ENCODE data around the gene EVI5L. TPM values are rescaled to one million over a fixed set of nuclear protein-coding genes. Genes with fewer than 3 reads are reported as not detected.
"Not testable (repeated sequence)": the region's sequence is repeated elsewhere in the genome, so short reads cannot be mapped to it uniquely, and the experiment has no call there.

EVI5L gene
- total and polyA plus RNA-seq, 4 donors = 4.3 to 13.4 (median 12.5) TPM

DNA sequence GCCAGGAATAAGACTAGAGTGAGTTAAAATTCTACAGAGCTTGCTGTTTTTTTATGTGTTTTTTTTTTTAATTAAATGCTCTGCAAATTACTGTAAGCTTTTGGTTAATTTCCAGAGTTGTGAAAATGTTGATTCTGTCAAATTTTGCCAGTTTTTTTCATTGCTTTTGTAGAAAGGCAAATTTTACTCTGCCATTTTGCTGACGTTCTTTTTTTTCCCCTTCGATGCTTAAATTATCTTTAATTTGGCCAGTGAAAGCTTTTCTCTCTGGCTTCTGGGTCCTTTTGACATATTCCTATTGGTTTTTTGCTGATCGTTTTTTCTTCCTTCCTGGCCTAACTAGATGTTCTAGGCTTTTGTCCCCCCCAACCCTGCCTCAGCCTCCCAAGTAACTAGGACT is 23.8 kb upstream of the EVI5L start:
- H3K27me3 ChIP-seq (ENCODE audit: control insufficient read depth in 1 of 2, insufficient read depth in 2 of 2, low read length in 1 of 2) = no peaks in the 10 kb centered on the region
- ATAC-seq (ENCODE audit: low FRiP score) (no peak), DNase-seq (no peak)
- 63 to 65% methylated on average over 3 of the region's 3 CpGs for WGBS, 2 donors
- H3K36me3 ChIP-seq (ENCODE audit: control insufficient read depth in 1 of 2, insufficient read depth in 2 of 2, low read length in 1 of 2) = no peaks in the 10 kb centered on the region
- H3K27ac ChIP-seq (ENCODE audit: low read depth in 1 of 2, low read length in 2 of 2) = no peak overlapping the region
- H3K4me3 ChIP-seq (ENCODE audit: low read length in 2 of 2) = no peak overlapping the region
- peaks cover 3% of the 10 kb centered on the region for H3K9me3 ChIP-seq (ENCODE audit: control insufficient read depth, low read length)
- no peaks in the 10 kb centered on the region for H3K4me1 ChIP-seq (ENCODE audit: control insufficient read depth in 1 of 2, insufficient read depth in 2 of 2, low read length in 2 of 2)
- intact Hi-C loops (cut with DNase I) = loop anchor here in 1 of 2 donors (10.0 kb wide), 1 partner anchor 441 kb away; no protein-coding TSS in a partner anchor

DNA sequence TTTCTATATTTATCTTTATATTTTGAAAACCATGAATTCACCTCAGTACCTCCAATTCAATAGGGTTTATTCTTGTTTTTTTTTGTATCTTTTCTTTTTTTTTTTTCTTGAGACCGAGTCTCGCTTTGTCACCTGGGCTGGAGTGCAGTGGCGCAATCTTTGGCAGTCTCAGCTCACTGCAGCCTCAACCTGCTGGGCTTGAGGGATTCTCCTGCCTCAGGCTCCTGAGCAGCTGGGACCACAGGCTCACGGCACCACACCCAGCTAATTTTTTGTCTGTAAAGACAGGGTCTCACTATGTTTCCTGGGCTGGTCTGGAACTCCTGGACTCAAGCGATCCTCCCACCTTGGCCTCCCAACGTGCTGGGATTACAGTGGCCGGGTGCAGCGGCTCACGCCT is 23.1 kb upstream of the EVI5L start:
- DNase-seq (no peak), ATAC-seq (ENCODE audit: low FRiP score) (no peak)
- Histone ChIP-seq H3K27me3 (ENCODE audit: control insufficient read depth in 1 of 2, insufficient read depth in 2 of 2, low read length in 1 of 2) (no peaks in the 10 kb centered on the region), H3K4me3 (ENCODE audit: low read length in 2 of 2) (no peak overlapping the region), H3K4me1 (ENCODE audit: control insufficient read depth in 1 of 2, insufficient read depth in 2 of 2, low read length in 2 of 2) (no peaks in the 10 kb centered on the region), H3K27ac (ENCODE audit: low read depth in 1 of 2, low read length in 2 of 2) (no peak overlapping the region), H3K36me3 (ENCODE audit: control insufficient read depth in 1 of 2, insufficient read depth in 2 of 2, low read length in 1 of 2) (no peaks in the 10 kb centered on the region), H3K9me3 (ENCODE audit: control insufficient read depth, low read length) (peaks cover 5% of the 10 kb centered on the region)
- intact Hi-C loops (cut with DNase I) = loop anchor here in 1 of 2 donors (10.0 kb wide), 1 partner anchor 442 kb away; no protein-coding TSS in a partner anchor
- WGBS, 2 donors = 79 to 82% methylated on average over 9 of the region's 9 CpGs

DNA sequence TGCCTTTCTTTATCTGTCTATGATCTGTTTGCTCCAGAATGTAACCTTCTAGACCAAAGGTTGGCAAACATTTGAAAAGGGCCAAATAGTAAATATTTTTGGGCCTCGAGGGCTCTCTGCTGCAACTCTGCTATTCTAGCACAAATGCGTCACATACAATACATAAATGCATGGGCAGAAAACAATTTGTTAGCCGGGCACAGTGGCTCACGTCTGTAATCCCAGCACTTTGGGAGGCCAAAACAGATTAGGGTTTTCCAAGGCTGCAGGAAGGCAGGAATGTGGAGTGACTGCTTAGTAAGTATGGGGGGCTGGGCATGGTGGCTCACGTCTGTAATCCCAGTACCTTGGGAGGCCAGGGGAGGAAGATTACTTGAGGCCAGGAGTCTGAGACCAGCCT is 21.9 kb upstream of the EVI5L start:
- H3K27me3 ChIP-seq (ENCODE audit: control insufficient read depth in 1 of 2, insufficient read depth in 2 of 2, low read length in 1 of 2) = no peaks in the 10 kb centered on the region
- H3K36me3 ChIP-seq (ENCODE audit: control insufficient read depth in 1 of 2, insufficient read depth in 2 of 2, low read length in 1 of 2) = no peaks in the 10 kb centered on the region
- whole genome bisulfite sequencing, 2 donors = 51 to 57% methylated on average over 5 of the region's 5 CpGs
- ATAC-seq (ENCODE audit: low FRiP score) (no peak), DNase-seq (no peak)
- intact Hi-C loops (cut with DNase I) = loop anchor here in 1 of 2 donors (10.0 kb wide), 1 partner anchor 443 kb away; no protein-coding TSS in a partner anchor
- H3K27ac ChIP-seq (ENCODE audit: low read depth in 1 of 2, low read length in 2 of 2) = no peak overlapping the region
- no peak overlapping the region for H3K4me3 ChIP-seq (ENCODE audit: low read length in 2 of 2)
- H3K9me3 ChIP-seq (ENCODE audit: control insufficient read depth, low read length) = peaks cover 8% of the 10 kb centered on the region
- H3K4me1 ChIP-seq (ENCODE audit: control insufficient read depth in 1 of 2, insufficient read depth in 2 of 2, low read length in 2 of 2) = no peaks in the 10 kb centered on the region

DNA sequence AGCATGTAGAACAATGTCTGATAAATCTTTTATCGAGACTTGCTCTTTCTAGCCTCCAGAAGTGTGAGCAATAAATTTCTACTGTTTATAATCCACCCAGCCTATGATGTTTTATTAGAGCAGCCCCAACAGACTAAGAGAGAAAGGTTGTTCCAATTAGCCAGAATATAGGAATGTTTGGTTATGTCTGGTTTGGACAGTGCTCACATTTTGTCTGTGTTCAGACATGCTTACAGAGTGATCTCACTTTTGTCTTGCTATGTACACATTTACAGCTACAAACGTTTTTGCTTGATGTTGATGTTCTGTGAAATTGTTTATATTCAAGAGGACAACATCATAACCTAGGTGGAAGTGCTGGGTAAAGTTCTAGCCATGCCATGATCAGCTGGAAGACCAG is 18.0 kb upstream of the EVI5L start:
- Histone ChIP-seq H3K36me3 (ENCODE audit: control insufficient read depth in 1 of 2, insufficient read depth in 2 of 2, low read length in 1 of 2) (no peaks in the 10 kb centered on the region), H3K4me3 (ENCODE audit: low read length in 2 of 2) (no peak overlapping the region), H3K9me3 (ENCODE audit: control insufficient read depth, low read length) (peaks cover 8% of the 10 kb centered on the region), H3K4me1 (ENCODE audit: control insufficient read depth in 1 of 2, insufficient read depth in 2 of 2, low read length in 2 of 2) (no peaks in the 10 kb centered on the region), H3K27ac (ENCODE audit: low read depth in 1 of 2, low read length in 2 of 2) (no peak overlapping the region), H3K27me3 (ENCODE audit: control insufficient read depth in 1 of 2, insufficient read depth in 2 of 2, low read length in 1 of 2) (no peaks in the 10 kb centered on the region)
- DNase-seq (no peak), ATAC-seq (ENCODE audit: low FRiP score) (no peak)
- intact Hi-C loops (cut with DNase I) = no loop called here
- 42 to 46% methylated on average over 2 of the region's 2 CpGs for WGBS, 2 donors

DNA sequence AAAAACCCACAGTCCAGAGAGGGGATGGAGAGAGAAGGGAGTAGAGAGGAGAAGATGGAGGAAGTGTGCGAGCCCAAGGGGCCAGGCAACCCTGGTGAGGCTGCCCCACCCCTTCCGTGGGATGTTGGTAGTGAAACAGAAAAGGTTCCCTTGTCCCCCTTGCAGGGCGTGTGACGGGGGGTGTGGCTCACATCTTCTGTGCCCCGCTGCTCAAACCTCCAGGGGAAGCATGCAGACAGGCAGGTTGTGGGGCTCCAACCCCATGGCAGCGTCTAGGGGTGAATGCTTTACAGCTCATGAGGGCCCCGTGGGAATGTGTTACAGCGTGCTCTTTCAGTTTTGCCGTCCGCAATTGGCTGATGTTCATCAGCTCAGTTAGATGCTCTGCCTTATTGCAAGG is 14.7 kb upstream of the EVI5L start:
- WGBS, 2 donors = 55 to 62% methylated on average over 10 of the region's 10 CpGs
- ATAC-seq (ENCODE audit: low FRiP score) (no peak), DNase-seq (no peak)
- Histone ChIP-seq H3K27ac (ENCODE audit: low read depth in 1 of 2, low read length in 2 of 2) (no peak overlapping the region), H3K27me3 (ENCODE audit: control insufficient read depth in 1 of 2, insufficient read depth in 2 of 2, low read length in 1 of 2) (peaks cover 0 to 2% of the 10 kb centered on the region in 2 donors), H3K36me3 (ENCODE audit: control insufficient read depth in 1 of 2, insufficient read depth in 2 of 2, low read length in 1 of 2) (no peaks in the 10 kb centered on the region), H3K9me3 (ENCODE audit: control insufficient read depth, low read length) (peaks cover 9% of the 10 kb centered on the region), H3K4me3 (ENCODE audit: low read length in 2 of 2) (no peak overlapping the region), H3K4me1 (ENCODE audit: control insufficient read depth in 1 of 2, insufficient read depth in 2 of 2, low read length in 2 of 2) (no peaks in the 10 kb centered on the region)
- intact Hi-C loops (cut with DNase I) = no loop called here

DNA sequence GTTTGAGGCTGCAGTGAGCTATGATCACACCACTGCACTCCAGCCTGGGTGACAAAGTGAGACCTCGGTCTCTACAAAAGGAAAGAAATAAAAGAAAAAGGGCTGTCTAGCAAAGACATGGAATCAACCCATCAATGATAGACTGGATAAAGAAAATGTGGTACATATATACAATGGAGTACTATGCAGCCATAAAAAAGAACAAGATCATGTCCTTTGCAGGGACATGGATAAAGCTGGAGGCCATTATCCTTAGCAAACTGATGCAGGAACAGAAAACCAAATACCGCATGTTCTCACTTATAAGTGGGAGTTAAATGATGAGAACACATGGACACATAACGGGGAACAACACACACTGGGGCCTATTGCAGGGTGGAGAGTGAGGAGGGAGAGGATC is 14.0 kb upstream of the EVI5L start:
- ATAC-seq (ENCODE audit: low FRiP score); H3K27ac ChIP-seq (ENCODE audit: low read depth in 1 of 2, low read length in 2 of 2); H3K4me3 ChIP-seq (ENCODE audit: low read length in 2 of 2); H3K27me3 ChIP-seq (ENCODE audit: control insufficient read depth in 1 of 2, insufficient read depth in 2 of 2, low read length in 1 of 2); H3K4me1 ChIP-seq (ENCODE audit: control insufficient read depth in 1 of 2, insufficient read depth in 2 of 2, low read length in 2 of 2); H3K36me3 ChIP-seq (ENCODE audit: control insufficient read depth in 1 of 2, insufficient read depth in 2 of 2, low read length in 1 of 2); H3K9me3 ChIP-seq (ENCODE audit: control insufficient read depth, low read length); intact Hi-C loops (cut with DNase I); DNase-seq: not testable (repeated sequence)
- 92 to 96% methylated on average over 3 of the region's 3 CpGs for WGBS, 2 donors

DNA sequence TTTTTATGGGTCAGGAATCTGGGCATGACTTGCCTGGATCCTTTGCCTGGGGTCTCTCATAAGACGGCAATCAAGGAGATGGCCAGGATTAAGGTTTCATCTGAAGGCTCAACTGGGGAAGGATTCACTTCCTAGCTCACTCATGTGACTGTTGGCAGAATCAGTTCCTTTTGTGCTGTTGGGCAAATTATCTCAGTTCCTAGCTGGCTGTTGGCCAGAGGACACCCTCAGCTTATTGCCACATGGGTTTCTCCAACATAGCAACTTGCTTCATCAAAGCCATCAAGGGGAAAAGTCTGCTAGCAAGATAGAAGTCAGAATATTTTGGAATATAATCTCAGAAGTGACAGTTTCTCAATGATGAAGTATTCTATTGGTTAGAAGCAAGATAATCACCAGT is 12.2 kb upstream of the EVI5L start:
- ATAC-seq (ENCODE audit: low FRiP score) = no peak
- H3K9me3 ChIP-seq (ENCODE audit: control insufficient read depth, low read length) = peaks cover 3% of the 10 kb centered on the region
- no peaks in the 10 kb centered on the region for H3K36me3 ChIP-seq (ENCODE audit: control insufficient read depth in 1 of 2, insufficient read depth in 2 of 2, low read length in 1 of 2)
- intact Hi-C loops (cut with DNase I) = no loop called here
- H3K4me3 ChIP-seq (ENCODE audit: low read length in 2 of 2) = no peak overlapping the region
- 88 to 97% methylated on average over 1 of the region's 1 CpG for WGBS, 2 donors
- peaks cover 0 to 2% of the 10 kb centered on the region in 2 donors for H3K27me3 ChIP-seq (ENCODE audit: control insufficient read depth in 1 of 2, insufficient read depth in 2 of 2, low read length in 1 of 2)
- no peaks in the 10 kb centered on the region for H3K4me1 ChIP-seq (ENCODE audit: control insufficient read depth in 1 of 2, insufficient read depth in 2 of 2, low read length in 2 of 2)
- DNase-seq = no peak
- no peak overlapping the region for H3K27ac ChIP-seq (ENCODE audit: low read depth in 1 of 2, low read length in 2 of 2)

DNA sequence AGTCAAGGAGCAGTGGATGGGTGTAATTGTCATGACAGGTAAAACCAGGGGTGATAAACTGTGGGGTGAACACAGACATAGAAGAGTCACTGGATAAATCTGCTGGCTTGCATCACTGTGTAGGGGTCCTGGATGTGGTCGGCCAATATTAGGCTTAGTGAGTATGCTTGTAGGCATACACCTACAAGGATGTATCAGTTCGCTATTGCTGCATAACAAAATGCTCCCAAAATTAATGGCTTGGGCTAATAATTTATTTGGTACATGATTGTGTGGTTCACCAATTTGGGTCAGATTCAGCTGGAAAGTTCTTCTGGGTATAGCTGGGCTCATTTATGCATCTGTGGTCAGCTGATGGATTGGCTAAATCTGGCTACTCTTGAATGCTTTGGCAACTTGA is 11.2 kb upstream of the EVI5L start:
- Histone ChIP-seq H3K9me3 (ENCODE audit: control insufficient read depth, low read length) (peaks cover 3% of the 10 kb centered on the region), H3K4me3 (ENCODE audit: low read length in 2 of 2) (no peak overlapping the region), H3K4me1 (ENCODE audit: control insufficient read depth in 1 of 2, insufficient read depth in 2 of 2, low read length in 2 of 2) (no peaks in the 10 kb centered on the region), H3K36me3 (ENCODE audit: control insufficient read depth in 1 of 2, insufficient read depth in 2 of 2, low read length in 1 of 2) (no peaks in the 10 kb centered on the region), H3K27ac (ENCODE audit: low read depth in 1 of 2, low read length in 2 of 2) (no peak overlapping the region), H3K27me3 (ENCODE audit: control insufficient read depth in 1 of 2, insufficient read depth in 2 of 2, low read length in 1 of 2) (peaks cover 0 to 2% of the 10 kb centered on the region in 2 donors)
- intact Hi-C loops (cut with DNase I) = no loop called here
- no peak for ATAC-seq (ENCODE audit: low FRiP score)
- no peak for DNase-seq
- 74 to 82% methylated on average over 2 of the region's 2 CpGs for WGBS, 2 donors

DNA sequence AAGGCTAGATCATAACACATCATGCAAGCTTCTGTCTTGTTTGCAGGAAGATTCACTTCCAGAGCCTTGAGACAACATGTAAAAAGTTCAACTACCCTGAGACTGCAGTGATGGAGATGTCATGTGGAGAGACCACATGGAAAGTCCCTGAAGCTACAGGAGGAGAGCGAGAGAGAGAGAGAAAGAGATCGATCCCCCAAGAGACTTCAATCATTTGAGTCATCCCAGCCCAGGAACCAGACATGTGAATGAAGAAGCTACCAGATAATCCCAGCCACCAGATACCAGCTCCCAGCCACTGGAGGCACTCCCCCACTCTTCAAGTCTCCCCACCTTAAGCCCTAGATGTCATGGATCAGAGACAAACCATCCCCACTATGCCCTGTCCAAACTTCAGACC is 10.7 kb upstream of the EVI5L start:
- H3K9me3 ChIP-seq (ENCODE audit: control insufficient read depth, low read length) = peaks cover 3% of the 10 kb centered on the region
- H3K4me1 ChIP-seq (ENCODE audit: control insufficient read depth in 1 of 2, insufficient read depth in 2 of 2, low read length in 2 of 2) = no peaks in the 10 kb centered on the region
- no peak for ATAC-seq (ENCODE audit: low FRiP score)
- DNase-seq = no peak
- H3K4me3 ChIP-seq (ENCODE audit: low read length in 2 of 2) = no peak overlapping the region
- no peaks in the 10 kb centered on the region for H3K36me3 ChIP-seq (ENCODE audit: control insufficient read depth in 1 of 2, insufficient read depth in 2 of 2, low read length in 1 of 2)
- no peak overlapping the region for H3K27ac ChIP-seq (ENCODE audit: low read depth in 1 of 2, low read length in 2 of 2)
- WGBS, 2 donors = 79 to 84% methylated on average over 2 of the region's 2 CpGs
- H3K27me3 ChIP-seq (ENCODE audit: control insufficient read depth in 1 of 2, insufficient read depth in 2 of 2, low read length in 1 of 2) = peaks cover 0 to 2% of the 10 kb centered on the region in 2 donors
- intact Hi-C loops (cut with DNase I) = no loop called here
